Brain microvascular endothelial cell (primary cell): ENCODE measurements around the gene SLC39A3.

Experiments used
- DNase-seq: peaks from one replicate; pipeline ENCODE4 v3.0.0-alpha.2; 2020
- H3K27ac ChIP-seq: fragments of 250-450 bp; sonication (Bioruptor Pico); 2 replicates; pipeline ENCODE4 v1.5.1; 2020; ENCODE audit warnings: mild to moderate bottlenecking, moderate library complexity
- H3K27me3 ChIP-seq: fragments of 250-450 bp; sonication (Bioruptor Pico); replicated peaks from 2 replicates; pipeline ENCODE4 v1.5.1; 2020; ENCODE audit warnings: mild to moderate bottlenecking
- H3K36me3 ChIP-seq: fragments of 250-450 bp; sonication (Bioruptor Pico); replicated peaks from 2 replicates; pipeline ENCODE4 v1.5.1; 2020; ENCODE audit warnings: mild to moderate bottlenecking
- H3K4me3 ChIP-seq: 2 replicates; pipeline ENCODE4 v1.5.1; 2011; ENCODE audit warnings: low read depth, mild to moderate bottlenecking, control low read depth, low read length, moderate library complexity
- in situ Hi-C: cut with HindIII; loops from 2 replicates; pipeline ENCODE4 v1.10.0; 2017; ENCODE audit warnings: low sequenced_read_pairs, low pct_ligation_motif_present
- TF ChIP-seq, protein P1 (sequence below): IDR thresholded peaks from 2 replicates; pipeline ENCODE4 v1.5.1; 2011; ENCODE audit warnings: low read depth, mild to moderate bottlenecking, moderate library complexity, low read length, control low read depth, inconsistent platforms; ENCODE audit errors: missing control alignments

Gene SLC39A3

GRCh38 chr19:2775556-2776430 lies 36.0 kb upstream of the SLC39A3 start:
- H3K27ac ChIP-seq = no peak overlapping the region
- DNase-seq = peak; percentile 39
- in situ Hi-C loops = no loop called here
- no peak overlapping the region for H3K4me3 ChIP-seq
- TF ChIP-seq, protein P1, sequence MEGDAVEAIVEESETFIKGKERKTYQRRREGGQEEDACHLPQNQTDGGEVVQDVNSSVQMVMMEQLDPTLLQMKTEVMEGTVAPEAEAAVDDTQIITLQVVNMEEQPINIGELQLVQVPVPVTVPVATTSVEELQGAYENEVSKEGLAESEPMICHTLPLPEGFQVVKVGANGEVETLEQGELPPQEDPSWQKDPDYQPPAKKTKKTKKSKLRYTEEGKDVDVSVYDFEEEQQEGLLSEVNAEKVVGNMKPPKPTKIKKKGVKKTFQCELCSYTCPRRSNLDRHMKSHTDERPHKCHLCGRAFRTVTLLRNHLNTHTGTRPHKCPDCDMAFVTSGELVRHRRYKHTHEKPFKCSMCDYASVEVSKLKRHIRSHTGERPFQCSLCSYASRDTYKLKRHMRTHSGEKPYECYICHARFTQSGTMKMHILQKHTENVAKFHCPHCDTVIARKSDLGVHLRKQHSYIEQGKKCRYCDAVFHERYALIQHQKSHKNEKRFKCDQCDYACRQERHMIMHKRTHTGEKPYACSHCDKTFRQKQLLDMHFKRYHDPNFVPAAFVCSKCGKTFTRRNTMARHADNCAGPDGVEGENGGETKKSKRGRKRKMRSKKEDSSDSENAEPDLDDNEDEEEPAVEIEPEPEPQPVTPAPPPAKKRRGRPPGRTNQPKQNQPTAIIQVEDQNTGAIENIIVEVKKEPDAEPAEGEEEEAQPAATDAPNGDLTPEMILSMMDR = no peak
- peaks cover 2% of the 10 kb centered on the region for H3K36me3 ChIP-seq
- H3K27me3 ChIP-seq = no peaks in the 10 kb centered on the region

DNA sequence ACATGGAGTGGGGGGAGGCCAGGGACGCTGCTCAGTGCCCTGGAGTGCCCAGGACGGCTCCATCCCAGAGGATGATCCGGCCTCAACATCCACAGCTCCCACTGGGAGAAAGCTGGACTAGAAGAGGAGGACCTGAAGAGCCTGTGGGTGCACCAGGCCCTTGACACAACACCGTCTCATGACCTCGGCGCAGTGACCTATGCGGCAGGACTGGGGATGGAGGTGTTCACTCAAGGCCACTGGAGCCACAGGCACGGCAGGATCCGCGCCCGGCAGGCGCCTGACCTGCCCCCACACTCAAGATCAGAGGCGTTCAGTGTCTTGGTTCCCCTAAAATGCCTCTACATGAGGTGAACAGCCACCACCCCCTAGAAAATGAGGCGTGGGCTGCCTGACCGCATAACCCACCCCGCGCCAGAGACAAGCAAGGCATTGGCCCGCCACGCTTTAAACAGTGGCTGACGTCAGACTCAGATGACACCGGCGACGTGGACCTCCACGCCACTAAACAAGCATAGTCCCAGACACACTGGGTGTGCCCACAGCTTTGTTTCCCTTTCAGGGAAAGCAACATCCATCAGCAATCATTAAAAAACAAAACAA lies 35.2 kb upstream of the SLC39A3 start:
- in situ Hi-C loops = no loop called here
- TF ChIP-seq, protein P1 = no peak
- no peaks in the 10 kb centered on the region for H3K27me3 ChIP-seq
- no peak for DNase-seq
- H3K4me3 ChIP-seq = no peak overlapping the region
- peaks cover 2% of the 10 kb centered on the region for H3K36me3 ChIP-seq
- H3K27ac ChIP-seq = no peak overlapping the region

DNA sequence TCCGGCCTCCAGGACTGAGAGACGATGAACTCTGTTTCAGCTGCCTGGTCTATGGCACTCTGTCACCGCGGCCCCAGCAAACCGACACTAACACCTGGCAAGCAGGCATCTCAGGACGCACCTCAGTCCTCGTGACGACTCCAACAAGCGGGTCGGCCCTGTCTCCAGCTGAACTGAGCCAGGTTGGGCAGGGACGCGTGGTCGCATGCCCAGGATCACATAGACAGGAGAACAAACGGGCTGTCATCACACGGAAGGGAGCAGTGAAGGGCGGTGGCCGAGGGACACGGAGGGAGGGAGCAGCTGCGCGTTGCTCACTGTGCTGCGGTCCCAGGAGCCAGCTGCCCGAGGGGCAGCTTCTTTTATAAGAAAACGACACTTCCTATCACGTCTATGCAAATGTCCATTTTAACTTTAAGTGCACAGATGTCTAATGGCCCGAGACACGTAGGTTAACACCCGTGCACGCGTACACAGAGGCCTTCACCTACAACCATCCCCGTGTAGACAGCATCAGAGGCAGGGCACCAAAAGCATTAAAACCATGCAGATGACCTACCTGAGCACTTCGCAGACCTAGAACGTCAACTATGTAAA lies 34.4 kb upstream of the SLC39A3 start:
- H3K27ac ChIP-seq = no peak overlapping the region
- no peak for DNase-seq
- no peak overlapping the region for H3K4me3 ChIP-seq
- peaks cover 2% of the 10 kb centered on the region for H3K36me3 ChIP-seq
- TF ChIP-seq, protein P1 = no peak
- in situ Hi-C loops = no loop called here
- no peaks in the 10 kb centered on the region for H3K27me3 ChIP-seq

- DNase-seq = no peak
- TF ChIP-seq, protein P1 = no peak
- Histone ChIP-seq H3K4me3 (no peak overlapping the region), H3K27ac (no peak overlapping the region), H3K36me3 (peaks cover 4% of the 10 kb centered on the region), H3K27me3 (no peaks in the 10 kb centered on the region)
- in situ Hi-C loops = no loop called here
These were observed 32.2 kb upstream of the SLC39A3 start for GRCh38 chr19:2771786-2772674.

GRCh38 chr19:2770055-2771013 lies 30.5 kb upstream of the SLC39A3 start:
- peaks cover 16% of the 10 kb centered on the region for H3K36me3 ChIP-seq
- H3K27me3 ChIP-seq = no peaks in the 10 kb centered on the region
- TF ChIP-seq, protein P1 = no peak
- DNase-seq = no peak
- H3K4me3 ChIP-seq = no peak overlapping the region
- no peak overlapping the region for H3K27ac ChIP-seq
- in situ Hi-C loops = no loop called here
